CD4-positive, CD25-positive, alpha-beta regulatory T cell (primary cell): ENCODE data around the gene BACH2. TPM values are rescaled to one million over a fixed set of nuclear protein-coding genes. Genes with fewer than 3 reads are reported as not detected.
A peak's percentile ranks its signal among the peaks of the same experiment; 100 is the strongest.

Experiments
- ATAC-seq, 2 donors: fragments of 150-1000 bp; cut with Tn5 transposase; one replicate each; pipeline ENCODE4 v1.10.0; 2021; ENCODE audit warnings: low read depth in 2 of 2, moderate number of reproducible peaks in 2 of 2, moderate library complexity in 1 of 2
- DNase-seq, 3 donors: peaks; one replicate each; pipeline versions ENCODE4 v3.0.0 to v3.0.0-alpha.2; 2012 to 2022; ENCODE audit warnings: mixed read lengths in 1 of 3
- H3K27ac ChIP-seq: one replicate; pipeline ENCODE4 v1.7.0; 2013; ENCODE audit warnings: mild to moderate bottlenecking, low read length; ENCODE audit not compliant: insufficient read depth, poor library complexity, severe bottlenecking
- H3K27me3 ChIP-seq: one replicate; pipeline ENCODE4 v1.7.0; 2013; ENCODE audit warnings: low read length; ENCODE audit not compliant: control insufficient read depth, insufficient read depth
- H3K36me3 ChIP-seq: one replicate; pipeline ENCODE4 v1.7.0; 2013; ENCODE audit warnings: mild to moderate bottlenecking, low read length, moderate library complexity; ENCODE audit not compliant: control insufficient read depth, insufficient read depth
- H3K4me1 ChIP-seq: 2 replicates; pipeline ENCODE4 v1.7.0; 2013; ENCODE audit warnings: mild to moderate bottlenecking, low read length; ENCODE audit not compliant: insufficient read depth, control insufficient read depth, poor library complexity, severe bottlenecking
- H3K4me3 ChIP-seq: one replicate; pipeline ENCODE4 v1.7.0; 2013; ENCODE audit warnings: low read depth, mild to moderate bottlenecking, low read length, moderate library complexity
- H3K9me3 ChIP-seq, 2 experiments: 1 replicate in 1 of 2; 2 replicates in 1 of 2; pipeline ENCODE4 v1.7.0; 2013; ENCODE audit warnings: low read length in 2 of 2, mild to moderate bottlenecking in 1 of 2, moderate library complexity in 1 of 2; ENCODE audit not compliant: control insufficient read depth in 2 of 2
- H3K27ac Mint-ChIP-seq, 3 donors: one replicate each; pipeline ENCODE4 v1.8.0; 2020 to 2022; ENCODE audit warnings: mild to moderate bottlenecking in 3 of 3, mixed read lengths in 3 of 3, moderate library complexity in 2 of 3
- H3K27me3 Mint-ChIP-seq: one replicate; pipeline ENCODE4 v1.8.0; 2022; ENCODE audit warnings: mild to moderate bottlenecking, mixed read lengths
- H3K36me3 Mint-ChIP-seq: one replicate; pipeline ENCODE4 v1.8.0; 2020; ENCODE audit warnings: mixed read lengths
- H3K4me1 Mint-ChIP-seq, 4 donors: one replicate each; pipeline ENCODE4 v1.8.0; 2020 to 2022; ENCODE audit warnings: mixed read lengths in 4 of 4, mild to moderate bottlenecking in 1 of 4
- H3K4me3 Mint-ChIP-seq, 4 donors: one replicate each; pipeline ENCODE4 v1.8.0; 2020 to 2022; ENCODE audit warnings: mild to moderate bottlenecking in 4 of 4, mixed read lengths in 4 of 4, moderate library complexity in 3 of 4
- H3K9me3 Mint-ChIP-seq, 7 donors: one replicate each; pipeline ENCODE4 v1.8.0; 2020 to 2022; ENCODE audit warnings: mixed read lengths in 7 of 7, mild to moderate bottlenecking in 3 of 7, moderate library complexity in 2 of 7
- polyA plus RNA-seq, 4 donors: library from polyadenylated mRNA; unstranded; fragments of 300-500 nt; fragmentation: Illumina TruSeq; gene quantifications; one replicate each; pipeline ENCODE4 v1.2.3, GENCODE V29; 2021
- total RNA-seq: library from RNA; stranded (reverse); gene quantifications from one replicate; pipeline ENCODE4 v1.2.3, GENCODE V29; 2022

BACH2 gene
- total and polyA plus RNA-seq, 5 donors from 2014 or later, result 3.8 to 51.3 (median 7.1) TPM

DNA sequence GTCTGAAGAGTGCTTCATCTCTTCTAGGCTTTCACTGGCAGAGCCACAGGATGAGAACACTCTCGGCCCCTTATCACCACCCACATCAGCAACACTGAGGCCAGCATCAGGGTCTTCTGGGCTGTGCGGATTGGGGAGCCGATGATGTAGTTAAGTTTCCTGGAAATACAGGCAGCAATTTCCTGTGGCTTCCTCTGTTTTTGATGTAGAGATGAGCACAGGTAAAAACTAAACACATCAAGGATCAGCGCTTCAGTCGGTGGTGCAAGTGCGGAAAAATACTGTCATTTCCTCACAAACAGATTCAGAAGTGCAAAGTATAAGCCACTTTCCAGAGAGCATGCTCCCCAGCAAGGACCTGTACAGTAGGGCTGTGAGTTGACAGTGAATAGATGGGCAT, 62.6 kb downstream of the BACH2 start:
- DNase-seq, result peak; percentile 37 to 91 (median 57)
- Mint-ChIP-seq H3K9me3 (no peaks in the 10 kb centered on the region), H3K4me3 (peak overlapping the region; percentile 5 to 81 (median 62)), H3K36me3 (no peaks in the 10 kb centered on the region), H3K27ac (peak overlapping the region; percentile 88 to 93 (median 91)), H3K4me1 (peaks cover 9 to 91% (median 59%) of the 10 kb centered on the region in 4 donors), H3K27me3 (peaks cover 5% of the 10 kb centered on the region)
- H3K4me3 ChIP-seq, result peak overlapping the region; percentile 64
- no peaks in the 10 kb centered on the region for H3K27me3 ChIP-seq
- ATAC-seq, result peak; percentile 72
- H3K27ac ChIP-seq, result peak overlapping the region; percentile 43
- H3K36me3 ChIP-seq, result no peaks in the 10 kb centered on the region
- no peaks in the 10 kb centered on the region for H3K9me3 ChIP-seq
- H3K4me1 ChIP-seq, result peaks cover 51% of the 10 kb centered on the region

DNA sequence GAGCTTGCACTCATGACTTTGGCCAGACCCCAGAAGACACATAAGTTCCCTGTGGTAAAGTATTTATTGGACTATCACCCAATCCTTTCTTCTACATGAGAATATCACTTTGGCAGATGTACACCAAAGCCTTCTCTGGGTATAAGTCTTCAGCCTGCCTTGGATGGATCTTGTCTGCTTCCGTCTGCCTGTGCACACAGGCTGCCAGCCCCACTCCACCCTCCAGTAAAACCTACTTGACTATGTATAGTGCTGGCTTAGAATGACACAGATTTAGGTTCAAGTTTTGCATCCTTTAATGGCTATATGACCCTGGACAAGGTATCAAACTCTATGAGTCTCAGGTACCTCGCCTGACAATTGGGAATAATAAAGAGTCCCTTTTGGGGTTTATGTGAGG, 63.4 kb downstream of the BACH2 start:
- Histone ChIP-seq H3K27ac (no peak overlapping the region), H3K9me3 (no peaks in the 10 kb centered on the region), H3K27me3 (no peaks in the 10 kb centered on the region), H3K36me3 (no peaks in the 10 kb centered on the region), H3K4me1 (peaks cover 46% of the 10 kb centered on the region), H3K4me3 (peak overlapping the region; percentile 4)
- Mint-ChIP-seq H3K27me3 (peaks cover 5% of the 10 kb centered on the region), H3K27ac (peak overlapping the region; percentile 79 to 93 (median 91)), H3K9me3 (no peaks in the 10 kb centered on the region), H3K4me3 (peak overlapping the region in 3 of 4 donors; percentile 16 to 81 (median 68)), H3K36me3 (no peaks in the 10 kb centered on the region), H3K4me1 (peaks cover 9 to 87% (median 53%) of the 10 kb centered on the region in 4 donors)
- ATAC-seq (no peak), DNase-seq (no peak)

DNA sequence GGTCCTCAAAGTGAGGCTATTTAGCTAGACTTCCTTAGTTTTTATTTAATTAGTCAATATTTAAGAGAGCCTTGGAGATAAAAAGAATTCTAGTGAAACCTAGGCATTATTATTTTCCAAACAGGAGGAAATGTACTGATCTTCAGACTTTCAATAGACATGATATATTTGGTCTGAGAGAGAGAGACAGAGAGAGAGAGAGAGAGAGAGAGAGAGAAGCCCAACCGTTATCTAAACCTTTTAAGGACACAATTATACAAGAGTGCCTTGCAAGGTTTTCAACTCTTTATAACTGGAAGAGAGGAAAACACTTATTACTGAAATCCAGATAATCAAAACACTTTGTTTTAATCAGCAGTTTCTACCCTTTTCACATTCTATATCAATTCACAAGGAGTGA, 64.8 kb downstream of the BACH2 start:
- H3K4me3 Mint-ChIP-seq, result peak overlapping the region in 1 of 4 donors; percentile 48
- DNase-seq (no peak), ATAC-seq (no peak)
- H3K27ac Mint-ChIP-seq, result peak overlapping the region in 2 of 3 donors; percentile 68 to 91
- Histone ChIP-seq H3K4me1 (peaks cover 46% of the 10 kb centered on the region), H3K9me3 (no peaks in the 10 kb centered on the region), H3K36me3 (no peaks in the 10 kb centered on the region), H3K4me3 (no peak overlapping the region), H3K27me3 (no peaks in the 10 kb centered on the region), H3K27ac (no peak overlapping the region)
- peaks cover 5% of the 10 kb centered on the region for H3K36me3 Mint-ChIP-seq
- H3K27me3 Mint-ChIP-seq, result peaks cover 5% of the 10 kb centered on the region
- H3K4me1 Mint-ChIP-seq, result peaks cover 9 to 85% (median 54%) of the 10 kb centered on the region in 4 donors
- no peaks in the 10 kb centered on the region for H3K9me3 Mint-ChIP-seq

DNA sequence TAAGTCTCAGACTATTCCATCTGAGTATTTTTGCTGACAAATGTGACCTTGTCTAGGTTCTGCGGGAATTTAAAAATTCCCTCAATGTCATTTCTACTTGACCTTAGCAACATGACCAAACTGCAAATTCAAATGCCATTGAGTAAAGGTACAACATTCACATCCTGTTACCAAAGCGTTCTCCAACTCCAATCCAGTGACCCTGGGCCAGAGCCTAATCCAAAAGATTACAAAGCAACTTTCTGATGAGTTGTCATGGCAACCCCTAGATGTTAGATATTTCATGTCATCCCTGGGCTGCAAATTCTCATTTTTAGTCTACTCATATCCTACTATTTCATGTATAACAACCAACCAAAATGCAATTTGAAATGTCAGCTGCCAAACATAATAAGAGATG, 65.3 kb downstream of the BACH2 start:
- no peaks in the 10 kb centered on the region for H3K9me3 Mint-ChIP-seq
- ATAC-seq (no peak), DNase-seq (no peak)
- Histone ChIP-seq H3K4me3 (no peak overlapping the region), H3K36me3 (no peaks in the 10 kb centered on the region), H3K9me3 (no peaks in the 10 kb centered on the region), H3K4me1 (peaks cover 46% of the 10 kb centered on the region), H3K27me3 (no peaks in the 10 kb centered on the region), H3K27ac (no peak overlapping the region)
- peak overlapping the region in 1 of 3 donors; percentile 91 for H3K27ac Mint-ChIP-seq
- peaks cover 9 to 83% (median 50%) of the 10 kb centered on the region in 4 donors for H3K4me1 Mint-ChIP-seq
- H3K27me3 Mint-ChIP-seq, result peaks cover 5% of the 10 kb centered on the region
- H3K36me3 Mint-ChIP-seq, result peaks cover 7% of the 10 kb centered on the region
- H3K4me3 Mint-ChIP-seq, result peak overlapping the region in 1 of 4 donors; percentile 48

DNA sequence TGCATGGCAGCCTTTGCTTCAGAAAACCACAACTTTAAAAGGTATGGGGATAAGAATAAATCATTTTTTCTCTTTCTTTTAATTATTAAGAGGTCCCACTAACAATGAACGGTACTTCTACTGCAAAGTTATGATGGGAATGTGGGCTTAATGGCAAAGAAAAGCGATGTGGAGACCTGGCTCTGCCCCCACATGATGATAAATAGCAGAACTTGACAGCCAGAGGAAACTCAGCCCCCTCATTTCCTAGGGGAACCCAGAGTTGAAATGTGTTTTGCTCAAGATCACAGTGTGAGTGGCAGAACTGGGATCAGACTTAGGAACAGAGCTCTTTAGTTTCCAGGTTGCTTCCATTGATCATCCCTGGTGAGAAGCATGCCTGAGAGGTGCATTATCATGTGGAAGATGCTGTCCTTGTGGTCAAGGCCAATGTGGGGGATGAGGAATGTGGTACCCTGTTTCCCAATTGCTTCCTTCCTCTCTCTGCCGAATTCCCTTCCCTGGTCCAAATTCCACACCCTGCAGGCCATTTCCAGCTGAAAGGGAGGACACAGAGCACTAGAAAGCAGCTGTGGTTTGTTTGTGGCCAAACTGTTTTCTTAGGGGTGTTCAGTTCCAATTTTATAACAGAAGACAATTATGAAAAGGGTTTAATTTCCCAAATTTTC, 66.0 kb downstream of the BACH2 start:
- Mint-ChIP-seq H3K4me1 (peaks cover 9 to 82% (median 47%) of the 10 kb centered on the region in 4 donors), H3K36me3 (peaks cover 11% of the 10 kb centered on the region), H3K4me3 (peak overlapping the region in 1 of 4 donors; percentile 3), H3K9me3 (no peaks in the 10 kb centered on the region), H3K27ac (peak overlapping the region in 1 of 3 donors; percentile 91), H3K27me3 (no peaks in the 10 kb centered on the region)
- Histone ChIP-seq H3K4me1 (peaks cover 46% of the 10 kb centered on the region), H3K4me3 (no peak overlapping the region), H3K36me3 (no peaks in the 10 kb centered on the region), H3K27me3 (no peaks in the 10 kb centered on the region), H3K27ac (no peak overlapping the region), H3K9me3 (no peaks in the 10 kb centered on the region)
- DNase-seq (no peak), ATAC-seq (no peak)

DNA sequence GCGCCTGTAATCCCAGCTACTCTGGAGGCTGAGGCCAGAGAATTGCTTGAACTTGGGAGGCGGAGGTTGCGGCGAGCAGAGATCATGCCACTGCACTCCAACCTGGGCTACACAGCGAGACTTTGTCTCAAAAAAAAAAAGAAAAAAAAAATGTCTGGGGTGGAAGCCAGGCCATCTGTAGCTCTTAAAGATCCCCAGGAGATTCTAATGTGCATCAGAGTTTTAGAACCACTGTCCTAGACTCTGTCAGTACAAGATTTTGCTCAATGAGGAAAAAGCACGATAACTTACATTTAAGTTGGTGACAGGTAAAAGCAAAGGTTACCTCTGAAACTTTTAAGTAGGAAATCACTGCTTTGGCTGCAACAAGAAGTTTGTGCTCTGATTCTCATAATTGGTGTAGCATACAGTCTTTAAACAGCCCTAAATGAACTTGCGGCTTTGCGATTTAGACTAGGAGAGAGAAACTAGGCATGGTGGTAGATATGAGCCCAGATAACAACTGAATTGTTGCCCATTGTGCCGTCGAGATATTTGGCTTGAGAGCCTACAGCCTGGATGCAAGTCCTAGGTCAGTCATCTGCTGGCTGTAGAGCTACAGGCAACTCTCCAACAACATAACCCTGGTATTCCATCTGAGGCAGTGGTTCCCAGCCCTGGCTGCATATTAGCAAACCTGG, 67.2 kb downstream of the BACH2 start:
- Histone ChIP-seq H3K27me3 (no peaks in the 10 kb centered on the region), H3K4me3 (no peak overlapping the region), H3K36me3 (no peaks in the 10 kb centered on the region), H3K4me1 (peaks cover 37% of the 10 kb centered on the region), H3K9me3 (no peaks in the 10 kb centered on the region), H3K27ac (no peak overlapping the region)
- Mint-ChIP-seq H3K36me3 (peaks cover 16% of the 10 kb centered on the region), H3K9me3 (no peaks in the 10 kb centered on the region), H3K4me3 (peak overlapping the region in 1 of 4 donors; percentile 3), H3K4me1 (peaks cover 7 to 76% (median 42%) of the 10 kb centered on the region in 4 donors), H3K27ac (peak overlapping the region in 2 of 3 donors; percentile 72 to 91), H3K27me3 (no peaks in the 10 kb centered on the region)
- ATAC-seq (no peak), DNase-seq (no peak)

DNA sequence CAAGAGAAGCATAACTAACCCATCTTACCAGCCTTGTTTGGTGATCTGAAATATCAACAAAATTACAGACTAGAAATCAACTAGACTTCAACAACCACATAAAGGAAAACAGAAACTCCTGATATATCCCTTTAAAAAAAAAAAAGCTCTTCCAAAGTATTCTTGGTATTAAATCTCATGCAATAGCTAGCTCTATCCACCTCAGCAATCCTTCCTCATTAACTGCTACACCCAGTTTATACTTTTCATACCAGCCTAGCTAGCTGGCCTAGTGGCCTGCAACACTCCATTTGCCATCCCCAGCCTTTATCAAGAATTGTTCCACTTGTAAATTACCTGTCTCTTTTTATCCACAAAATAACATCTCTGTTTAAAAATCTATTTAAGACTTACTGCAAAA, 69.0 kb downstream of the BACH2 start:
- Mint-ChIP-seq H3K9me3 (peaks cover 2 to 8% (median 4%) of the 10 kb centered on the region in 7 donors), H3K4me3 (peak overlapping the region in 1 of 4 donors; percentile 68), H3K27me3 (peaks cover 4% of the 10 kb centered on the region), H3K36me3 (peaks cover 27% of the 10 kb centered on the region), H3K4me1 (peaks cover 0 to 60% (median 30%) of the 10 kb centered on the region in 4 donors), H3K27ac (peak overlapping the region in 1 of 3 donors; percentile 23)
- Histone ChIP-seq H3K27ac (no peak overlapping the region), H3K4me3 (no peak overlapping the region), H3K4me1 (peaks cover 19% of the 10 kb centered on the region), H3K36me3 (no peaks in the 10 kb centered on the region), H3K27me3 (no peaks in the 10 kb centered on the region), H3K9me3 (peaks cover 0 to 8% of the 10 kb centered on the region in 2 experiments)
- ATAC-seq (no peak), DNase-seq (no peak)
